ENCODE measurements around the gene TEX54. TPM values are rescaled to one million over a fixed set of nuclear protein-coding genes. Genes with fewer than 3 reads are reported as not detected.
A peak's percentile ranks its signal among the peaks of the same experiment; 100 is the strongest.

TEX54 gene
- total and polyA plus RNA-seq, 2 of the 13 experiments (the other 11 are each of a cell fraction or from before 2014, with no cell fraction given): not detected

DNA sequence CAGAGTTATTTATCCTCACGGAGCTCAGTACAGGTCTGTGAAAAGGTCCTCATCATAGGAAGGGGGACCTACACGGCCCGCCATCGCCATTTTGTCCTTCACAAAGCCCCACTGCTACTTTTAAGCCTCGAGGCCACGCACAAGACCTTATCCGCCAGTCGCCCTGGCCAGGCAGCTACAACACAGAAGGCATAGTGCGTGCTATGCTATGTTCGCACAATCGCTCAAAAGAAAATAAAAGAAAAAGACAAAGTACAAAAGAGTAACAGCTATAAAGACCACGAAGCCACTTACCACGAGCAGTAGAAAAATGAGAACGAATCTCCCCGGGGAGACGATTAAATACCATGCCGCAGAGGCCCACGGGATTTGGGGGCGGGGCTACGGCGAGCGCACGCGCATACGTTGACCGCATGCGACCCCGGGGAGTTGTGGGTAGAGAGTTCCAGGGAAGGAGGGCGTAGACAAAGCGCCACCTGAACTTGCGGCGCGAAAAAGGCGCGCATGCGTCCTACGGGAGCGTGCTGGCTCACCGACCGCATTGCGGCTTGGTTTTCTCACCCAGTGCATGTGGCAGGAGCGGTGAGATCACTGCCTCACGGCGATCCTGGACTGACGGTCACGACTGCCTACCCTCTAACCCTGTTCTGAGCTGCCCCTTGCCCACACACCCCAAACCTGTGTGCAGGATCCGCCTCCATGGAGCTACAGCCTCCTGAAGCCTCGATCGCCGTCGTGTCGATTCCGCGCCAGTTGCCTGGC lies 23.1 kb upstream of the TEX54 start (continued):
- TF ChIP-seq TBX3 (IDR thresholded peaks at IDR 0.05; ENCODE audit: borderline replicate concordance) (no peak; the same call in 1 of the 2 replicates), MXI1 (IDR thresholded peaks at IDR 0.05; ENCODE audit: borderline replicate concordance, low read depth, low read length) (peak; percentile 98; the same call in 2 of the 3 replicates), ZKSCAN8 (CRISPR knock-in tag; IDR thresholded peaks at IDR 0.05; ENCODE audit: borderline replicate concordance) (0 out of 2 replicates have a peak, but pooled peaks have one; percentile 57), DRAP1 (CRISPR knock-in tag; IDR thresholded peaks at IDR 0.05) (peak; percentile 99), NFE2 (CRISPR knock-in tag; IDR thresholded peaks at IDR 0.05) (no peak), ZNF740 (CRISPR knock-in tag; IDR thresholded peaks at IDR 0.05) (peak; percentile 79; the same call in 1 of the 2 replicates), ZNF251 (CRISPR knock-in tag; IDR thresholded peaks at IDR 0.05) (no peak), CBX1 (IDR thresholded peaks at IDR 0.05; ENCODE audit: low read depth) (peak; percentile 62), ZNF619 (CRISPR knock-in tag; IDR thresholded peaks at IDR 0.05) (peak; percentile 29), HOXA3 (CRISPR knock-in tag; IDR thresholded peaks at IDR 0.05) (peak; percentile 94), ZMAT3 (CRISPR knock-in tag; conservative IDR thresholded peaks at IDR 0.05) (peak; percentile 99), NR2F2 (IDR thresholded peaks at IDR 0.05; ENCODE audit: borderline replicate concordance, low read depth) (peak; percentile 45; the same call in 1 of the 2 replicates), SOX5 (CRISPR knock-in tag; IDR thresholded peaks at IDR 0.05; ENCODE audit: borderline replicate concordance) (peak; percentile 55), ZFYVE20 (CRISPR knock-in tag; IDR thresholded peaks at IDR 0.05; ENCODE audit: borderline replicate concordance, low read depth) (0 out of 2 replicates have a peak, but pooled peaks have one; percentile 61), ZNF431 (CRISPR knock-in tag; IDR thresholded peaks at IDR 0.05; ENCODE audit: borderline replicate concordance, low read depth) (peak; percentile 95; the same call in 1 of the 2 replicates)
- TF ChIP-seq, protein P1, sequence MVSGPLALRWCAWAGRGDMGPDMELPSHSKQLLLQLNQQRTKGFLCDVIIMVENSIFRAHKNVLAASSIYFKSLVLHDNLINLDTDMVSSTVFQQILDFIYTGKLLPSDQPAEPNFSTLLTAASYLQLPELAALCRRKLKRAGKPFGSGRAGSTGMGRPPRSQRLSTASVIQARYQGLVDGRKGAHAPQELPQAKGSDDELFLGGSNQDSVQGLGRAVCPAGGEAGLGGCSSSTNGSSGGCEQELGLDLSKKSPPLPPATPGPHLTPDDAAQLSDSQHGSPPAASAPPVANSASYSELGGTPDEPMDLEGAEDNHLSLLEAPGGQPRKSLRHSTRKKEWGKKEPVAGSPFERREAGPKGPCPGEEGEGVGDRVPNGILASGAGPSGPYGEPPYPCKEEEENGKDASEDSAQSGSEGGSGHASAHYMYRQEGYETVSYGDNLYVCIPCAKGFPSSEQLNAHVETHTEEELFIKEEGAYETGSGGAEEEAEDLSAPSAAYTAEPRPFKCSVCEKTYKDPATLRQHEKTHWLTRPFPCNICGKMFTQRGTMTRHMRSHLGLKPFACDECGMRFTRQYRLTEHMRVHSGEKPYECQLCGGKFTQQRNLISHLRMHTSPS (CRISPR knock-in tag; IDR thresholded peaks at IDR 0.05; ENCODE audit: low read depth): peak; percentile 73; the same call in 1 of the 2 replicates
- TF ChIP-seq, protein P2, sequence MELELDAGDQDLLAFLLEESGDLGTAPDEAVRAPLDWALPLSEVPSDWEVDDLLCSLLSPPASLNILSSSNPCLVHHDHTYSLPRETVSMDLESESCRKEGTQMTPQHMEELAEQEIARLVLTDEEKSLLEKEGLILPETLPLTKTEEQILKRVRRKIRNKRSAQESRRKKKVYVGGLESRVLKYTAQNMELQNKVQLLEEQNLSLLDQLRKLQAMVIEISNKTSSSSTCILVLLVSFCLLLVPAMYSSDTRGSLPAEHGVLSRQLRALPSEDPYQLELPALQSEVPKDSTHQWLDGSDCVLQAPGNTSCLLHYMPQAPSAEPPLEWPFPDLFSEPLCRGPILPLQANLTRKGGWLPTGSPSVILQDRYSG (CRISPR knock-in tag; IDR thresholded peaks at IDR 0.05): peak; percentile 98; the same call in 1 of the 2 replicates
- TF ChIP-seq, protein P3, sequence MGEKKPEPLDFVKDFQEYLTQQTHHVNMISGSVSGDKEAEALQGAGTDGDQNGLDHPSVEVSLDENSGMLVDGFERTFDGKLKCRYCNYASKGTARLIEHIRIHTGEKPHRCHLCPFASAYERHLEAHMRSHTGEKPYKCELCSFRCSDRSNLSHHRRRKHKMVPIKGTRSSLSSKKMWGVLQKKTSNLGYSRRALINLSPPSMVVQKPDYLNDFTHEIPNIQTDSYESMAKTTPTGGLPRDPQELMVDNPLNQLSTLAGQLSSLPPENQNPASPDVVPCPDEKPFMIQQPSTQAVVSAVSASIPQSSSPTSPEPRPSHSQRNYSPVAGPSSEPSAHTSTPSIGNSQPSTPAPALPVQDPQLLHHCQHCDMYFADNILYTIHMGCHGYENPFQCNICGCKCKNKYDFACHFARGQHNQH (CRISPR knock-in tag; IDR thresholded peaks at IDR 0.05): peak; percentile 94
- TF ChIP-seq, protein P4, sequence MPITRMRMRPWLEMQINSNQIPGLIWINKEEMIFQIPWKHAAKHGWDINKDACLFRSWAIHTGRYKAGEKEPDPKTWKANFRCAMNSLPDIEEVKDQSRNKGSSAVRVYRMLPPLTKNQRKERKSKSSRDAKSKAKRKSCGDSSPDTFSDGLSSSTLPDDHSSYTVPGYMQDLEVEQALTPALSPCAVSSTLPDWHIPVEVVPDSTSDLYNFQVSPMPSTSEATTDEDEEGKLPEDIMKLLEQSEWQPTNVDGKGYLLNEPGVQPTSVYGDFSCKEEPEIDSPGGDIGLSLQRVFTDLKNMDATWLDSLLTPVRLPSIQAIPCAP (CRISPR knock-in tag; IDR thresholded peaks at IDR 0.05; ENCODE audit: low read depth): no peak
- TF ChIP-seq, protein P5, sequence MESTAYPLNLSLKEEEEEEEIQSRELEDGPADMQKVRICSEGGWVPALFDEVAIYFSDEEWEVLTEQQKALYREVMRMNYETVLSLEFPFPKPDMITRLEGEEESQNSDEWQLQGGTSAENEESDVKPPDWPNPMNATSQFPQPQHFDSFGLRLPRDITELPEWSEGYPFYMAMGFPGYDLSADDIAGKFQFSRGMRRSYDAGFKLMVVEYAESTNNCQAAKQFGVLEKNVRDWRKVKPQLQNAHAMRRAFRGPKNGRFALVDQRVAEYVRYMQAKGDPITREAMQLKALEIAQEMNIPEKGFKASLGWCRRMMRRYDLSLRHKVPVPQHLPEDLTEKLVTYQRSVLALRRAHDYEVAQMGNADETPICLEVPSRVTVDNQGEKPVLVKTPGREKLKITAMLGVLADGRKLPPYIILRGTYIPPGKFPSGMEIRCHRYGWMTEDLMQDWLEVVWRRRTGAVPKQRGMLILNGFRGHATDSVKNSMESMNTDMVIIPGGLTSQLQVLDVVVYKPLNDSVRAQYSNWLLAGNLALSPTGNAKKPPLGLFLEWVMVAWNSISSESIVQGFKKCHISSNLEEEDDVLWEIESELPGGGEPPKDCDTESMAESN (CRISPR knock-in tag; conservative IDR thresholded peaks at IDR 0.05): peak; percentile 97
- TF ChIP-seq, protein P6, sequence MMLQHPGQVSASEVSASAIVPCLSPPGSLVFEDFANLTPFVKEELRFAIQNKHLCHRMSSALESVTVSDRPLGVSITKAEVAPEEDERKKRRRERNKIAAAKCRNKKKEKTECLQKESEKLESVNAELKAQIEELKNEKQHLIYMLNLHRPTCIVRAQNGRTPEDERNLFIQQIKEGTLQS (CRISPR knock-in tag; IDR thresholded peaks at IDR 0.05): peak; percentile 67
